Liver (tissue), 9 donors: ENCODE measurements around the gene ACADM. TPM values are rescaled to one million over a fixed set of nuclear protein-coding genes. Genes with fewer than 3 reads are reported as not detected.

Source experiments
- DNase-seq: peaks from one replicate; pipeline ENCODE4 v3.0.0-alpha.2; 2017; ENCODE audit warnings: low spot score
- H3K27ac ChIP-seq, 2 donors: one replicate each; pipeline ENCODE4 v1.7.0; 2013; ENCODE audit warnings: inconsistent platforms in 2 of 2, low read length in 2 of 2, control low read depth in 1 of 2, low read depth in 1 of 2, mild to moderate bottlenecking in 1 of 2
- H3K27me3 ChIP-seq, 4 donors: one replicate each; pipeline versions ENCODE4 v1.6.1 to v1.7.0; 2013; ENCODE audit warnings: low read length in 3 of 4, inconsistent platforms in 1 of 4, mild to moderate bottlenecking in 1 of 4, moderate library complexity in 1 of 4; ENCODE audit not compliant: control insufficient read depth in 4 of 4, insufficient read depth in 4 of 4
- H3K36me3 ChIP-seq, 4 donors: one replicate each; pipeline versions ENCODE4 v1.6.1 to v1.7.0; 2013; ENCODE audit warnings: low read length in 3 of 4, mild to moderate bottlenecking in 3 of 4, low read depth in 1 of 4, moderate library complexity in 1 of 4; ENCODE audit not compliant: control insufficient read depth in 4 of 4, insufficient read depth in 3 of 4
- H3K4me1 ChIP-seq, 4 donors: one replicate each; pipeline versions ENCODE4 v1.6.1 to v1.7.0; 2013; ENCODE audit warnings: low read length in 3 of 4, mild to moderate bottlenecking in 3 of 4, moderate library complexity in 1 of 4; ENCODE audit not compliant: control insufficient read depth in 4 of 4, insufficient read depth in 4 of 4
- H3K4me3 ChIP-seq, 3 donors: one replicate each; pipeline versions ENCODE4 v1.6.1 to v1.7.0; 2013; ENCODE audit warnings: low read length in 3 of 3, control low read depth in 1 of 3, low read depth in 1 of 3, mild to moderate bottlenecking in 1 of 3
- H3K9ac ChIP-seq, 2 donors: one replicate each; pipeline ENCODE4 v1.7.0; 2013; ENCODE audit warnings: low read length in 2 of 2, mild to moderate bottlenecking in 2 of 2, moderate library complexity in 2 of 2, control low read depth in 1 of 2, low read depth in 1 of 2
- H3K9me3 ChIP-seq, 4 donors: one replicate each; pipeline versions ENCODE4 v1.6.1 to v1.7.0; 2013; ENCODE audit warnings: low read length in 3 of 4; ENCODE audit not compliant: control insufficient read depth in 4 of 4
- CTCF ChIP-seq: fragments of 150-350 bp; IDR thresholded peaks from 2 replicates; pipeline ENCODE4 v1.5.1; 2017; ENCODE audit warnings: improper control_type of control experiment, low read depth, low read length; ENCODE audit not compliant: missing input control
- FOXA1 ChIP-seq: IDR thresholded peaks from 2 replicates; pipeline ENCODE4 v1.6.1; 2016; ENCODE audit warnings: antibody characterized with exemption
- FOXA2 ChIP-seq: IDR thresholded peaks from 2 replicates; pipeline ENCODE4 v1.6.1; 2016; ENCODE audit warnings: antibody characterized with exemption
- GABPA ChIP-seq, 2 donors: IDR thresholded peaks in 1 of 2; conservative IDR thresholded peaks in 1 of 2; 2 replicates each; pipeline ENCODE4 v1.6.1; 2016; ENCODE audit warnings: antibody characterized with exemption in 2 of 2, mild to moderate bottlenecking in 1 of 2, moderate library complexity in 1 of 2
- HNF4A ChIP-seq, 2 donors: conservative IDR thresholded peaks; 2 replicates each; pipeline ENCODE4 v1.6.1; 2016; ENCODE audit warnings: antibody characterized with exemption in 2 of 2, mild to moderate bottlenecking in 2 of 2
- HNF4G ChIP-seq: IDR thresholded peaks from 2 replicates; pipeline ENCODE4 v1.6.1; 2016; ENCODE audit warnings: antibody characterized with exemption
- JUND ChIP-seq, 2 donors: IDR thresholded peaks; 2 replicates each; pipeline ENCODE4 v1.6.1; 2016; ENCODE audit warnings: antibody characterized with exemption in 2 of 2
- MAX ChIP-seq: IDR thresholded peaks from 2 replicates; pipeline ENCODE4 v1.6.1; 2016; ENCODE audit warnings: antibody characterized with exemption
- NR2F2 ChIP-seq: IDR thresholded peaks from 2 replicates; pipeline ENCODE4 v1.6.1; 2016; ENCODE audit warnings: antibody characterized with exemption
- RAD21 ChIP-seq, 2 donors: IDR thresholded peaks; 2 replicates each; pipeline ENCODE4 v1.6.1; 2016; ENCODE audit warnings: antibody characterized with exemption in 2 of 2, mild to moderate bottlenecking in 2 of 2
- REST ChIP-seq: IDR thresholded peaks from 2 replicates; pipeline ENCODE4 v1.6.1; 2016; ENCODE audit warnings: antibody characterized with exemption, mild to moderate bottlenecking
- RXRA ChIP-seq, 2 donors: IDR thresholded peaks; 2 replicates each; pipeline ENCODE4 v1.6.1; 2017 to 2018; ENCODE audit warnings: antibody characterized with exemption in 2 of 2, mild to moderate bottlenecking in 1 of 2
- SP1 ChIP-seq: IDR thresholded peaks from 2 replicates; pipeline ENCODE4 v1.6.1; 2018; ENCODE audit warnings: antibody characterized with exemption, mild to moderate bottlenecking
- TAF1 ChIP-seq: conservative IDR thresholded peaks from 2 replicates; pipeline ENCODE4 v1.6.1; 2016; ENCODE audit warnings: antibody characterized with exemption, mild to moderate bottlenecking
- ZBTB33 ChIP-seq: IDR thresholded peaks from 2 replicates; pipeline ENCODE4 v1.6.1; 2016; ENCODE audit warnings: antibody characterized with exemption
- polyA plus RNA-seq, 2 donors: library from polyadenylated mRNA; stranded (reverse) in 1 of 2; unstranded in 1 of 2; fragments of 200-250 nt in 1 of 2; fragments of >200 nt in 1 of 2; fragmentation: Nextera tagmentation in 1 of 2; extraction: Ambion mirVana in 1 of 2; gene quantifications; one replicate each; pipeline versions ENCODE4 v1.2.1 to v1.2.3, GENCODE V29; 2013 to 2015
- total RNA-seq, 2 donors: library from RNA; depleted of rRNA; stranded (reverse); fragments of >200 nt; gene quantifications; one replicate each; pipeline ENCODE4 v1.2.3, GENCODE V29; 2014
- TF ChIP-seq, protein P1 (sequence below): IDR thresholded peaks from 2 replicates; pipeline ENCODE4 v1.6.1; 2016; ENCODE audit warnings: antibody characterized with exemption
- donor health status: healthy.
- donor health status: healthy.
- donor health status: healthy.
- donor health status: healthy.
- donor health status: healthy.

ACADM gene
- total and polyA plus RNA-seq, 4 donors, result 68.3 to 175 (median 149) TPM

GRCh38 chr1:75711846-75712245, 12.7 kb upstream of the ACADM start:
- no peaks in the 10 kb centered on the region for H3K36me3 ChIP-seq

DNA sequence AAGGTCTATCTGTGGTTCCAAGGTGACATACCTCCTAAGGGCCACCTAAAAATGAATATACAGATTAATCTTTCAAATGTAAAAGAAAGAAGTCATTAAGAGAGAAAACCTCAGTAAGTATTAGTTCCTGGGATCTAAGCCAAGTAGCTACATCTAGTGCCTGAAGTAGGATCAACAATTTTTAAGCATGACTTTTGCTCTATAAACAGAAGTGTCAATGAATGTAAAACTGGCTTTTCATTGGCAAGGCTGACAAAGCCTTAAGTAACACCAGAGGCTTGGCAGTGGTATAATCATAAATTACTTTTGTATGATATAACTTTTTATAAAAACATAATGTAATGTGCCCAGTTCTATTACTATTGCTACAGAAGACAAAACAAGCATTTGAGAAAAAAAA, 12.2 kb upstream of the ACADM start:
- no peak for DNase-seq
- no peak overlapping the region for H3K9ac ChIP-seq
- H3K9me3 ChIP-seq, result no peaks in the 10 kb centered on the region
- no peak overlapping the region for H3K4me3 ChIP-seq
- no peak overlapping the region for H3K27ac ChIP-seq
- no peaks in the 10 kb centered on the region for H3K27me3 ChIP-seq
- no peaks in the 10 kb centered on the region for H3K4me1 ChIP-seq
- no peak for TF ChIP-seq GABPA (IDR thresholded peaks at IDR 0.05 in 1 of 2, conservative IDR thresholded peaks at IDR 0.05 in 1 of 2)
- TF ChIP-seq RAD21 (IDR thresholded peaks at IDR 0.05), result no peak
- TF ChIP-seq NR2F2, result no peak
- no peak for TF ChIP-seq MAX
- TF ChIP-seq, protein P1, sequence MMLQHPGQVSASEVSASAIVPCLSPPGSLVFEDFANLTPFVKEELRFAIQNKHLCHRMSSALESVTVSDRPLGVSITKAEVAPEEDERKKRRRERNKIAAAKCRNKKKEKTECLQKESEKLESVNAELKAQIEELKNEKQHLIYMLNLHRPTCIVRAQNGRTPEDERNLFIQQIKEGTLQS, result no peak
- no peak for TF ChIP-seq REST
- TF ChIP-seq FOXA2, result no peak
- no peak for TF ChIP-seq HNF4A (conservative IDR thresholded peaks at IDR 0.05)
- no peak for TF ChIP-seq CTCF
- TF ChIP-seq JUND (IDR thresholded peaks at IDR 0.05), result no peak
- H3K36me3 ChIP-seq, result no peaks in the 10 kb centered on the region

More at GRCh38 chr1:75711846-75712245, 12.7 kb upstream of the ACADM start:
- Histone ChIP-seq H3K9me3 (peaks cover 0 to 1% (median 0%) of the 10 kb centered on the region in 4 donors), H3K4me3 (no peak overlapping the region), H3K27me3 (no peaks in the 10 kb centered on the region), H3K27ac (no peak overlapping the region), H3K9ac (no peak overlapping the region), H3K4me1 (no peaks in the 10 kb centered on the region)
- TF ChIP-seq, protein P1, result no peak
- TF ChIP-seq FOXA1 (no peak), FOXA2 (no peak), MAX (no peak), JUND (IDR thresholded peaks at IDR 0.05) (no peak), NR2F2 (no peak), HNF4G (no peak), TAF1 (no peak), ZBTB33 (no peak), RXRA (IDR thresholded peaks at IDR 0.05) (no peak), SP1 (no peak), RAD21 (IDR thresholded peaks at IDR 0.05) (no peak)
- no peak for DNase-seq
